ENCODE data around the gene NPLOC4.
A peak's percentile ranks its signal among the peaks of the same experiment; 100 is the strongest.

The NPLOC4 gene

GRCh38 chr17:81641825-81642489 lies 5.0 kb upstream of the NPLOC4 start:
- TF ChIP-seq CTCF (conservative IDR thresholded peaks at IDR 0.05; ENCODE audit: low read depth): no peak
- peak overlapping the region; percentile 80 for H3K27ac ChIP-seq
- POLR2A ChIA-PET (ENCODE audit: low non-redundant PET): no interaction called here
- DNase-seq (ENCODE audit: low spot score): peak; percentile 92
- CTCF ChIA-PET: no interaction called here

GRCh38 chr17:81640011-81640410 lies 3.1 kb upstream of the NPLOC4 start:
- ChIA-PET POLR2A (ENCODE audit: low non-redundant PET) (no interaction called here), CTCF (interaction anchor here (0.6 kb wide), 1 partner anchor 417 kb away, joined by 4 read pairs; the partner anchor contains the start of gene CEP131)
- peak overlapping the region; percentile 2; the same call in 1 of the 2 replicates for H3K27ac ChIP-seq
- DNase-seq (ENCODE audit: low spot score): no peak
- TF ChIP-seq CTCF (conservative IDR thresholded peaks at IDR 0.05; ENCODE audit: low read depth): no peak

DNA sequence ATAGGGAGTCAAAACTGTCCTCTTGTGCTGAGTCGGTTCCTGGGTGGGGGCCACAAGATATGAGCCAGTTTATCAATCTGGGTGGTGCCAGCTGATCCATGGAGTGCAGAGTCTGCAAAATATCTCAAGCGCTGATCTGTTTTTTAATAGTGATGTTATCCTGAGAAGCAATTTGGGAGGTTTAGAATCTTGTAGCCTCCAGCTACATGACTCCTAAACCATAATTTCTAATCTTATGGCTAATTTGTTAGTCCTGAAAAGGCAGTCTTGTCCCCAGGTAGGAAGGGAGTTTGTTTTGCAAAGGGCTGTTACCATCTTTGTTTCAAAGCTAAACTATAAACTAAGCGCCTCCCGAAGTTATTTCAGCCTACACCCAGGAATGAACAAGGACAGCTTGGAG lies 1.8 kb upstream of the NPLOC4 start:
- H3K27ac ChIP-seq: no peak overlapping the region
- no peak for TF ChIP-seq CTCF (conservative IDR thresholded peaks at IDR 0.05; ENCODE audit: low read depth)
- DNase-seq (ENCODE audit: low spot score): no peak
- ChIA-PET CTCF (interaction anchor here (0.6 kb wide), 1 partner anchor 37 kb away, joined by 3 read pairs; no protein-coding TSS in a partner anchor), POLR2A (ENCODE audit: low non-redundant PET) (no interaction called here)

GRCh38 chr17:81635973-81636504 lies 873 bp downstream of the NPLOC4 start:
- TF ChIP-seq CTCF (conservative IDR thresholded peaks at IDR 0.05; ENCODE audit: low read depth): no peak
- CTCF ChIA-PET: interaction anchor here (0.6 kb wide), 2 partner anchors 11 to 62 kb away, joined by 3 to 4 read pairs; no protein-coding TSS in a partner anchor
- H3K27ac ChIP-seq: peak overlapping the region; percentile 88
- POLR2A ChIA-PET (ENCODE audit: low non-redundant PET): interaction anchor here (0.6 to 1.0 kb wide), 2 partner anchors 29 to 31 kb away, joined by 3 to 4 read pairs; partner anchors contain the start of gene CCDC137
- DNase-seq (ENCODE audit: low spot score): no peak

GRCh38 chr17:81635431-81635830 lies 1.5 kb downstream of the NPLOC4 start:
- POLR2A ChIA-PET (ENCODE audit: low non-redundant PET): no interaction called here
- CTCF ChIA-PET: interaction anchor here (0.6 kb wide), 2 partner anchors 11 to 62 kb away, joined by 3 to 4 read pairs; no protein-coding TSS in a partner anchor
- no peak for TF ChIP-seq CTCF (conservative IDR thresholded peaks at IDR 0.05; ENCODE audit: low read depth)
- DNase-seq (ENCODE audit: low spot score): no peak
- peak overlapping the region; percentile 88 for H3K27ac ChIP-seq

DNA sequence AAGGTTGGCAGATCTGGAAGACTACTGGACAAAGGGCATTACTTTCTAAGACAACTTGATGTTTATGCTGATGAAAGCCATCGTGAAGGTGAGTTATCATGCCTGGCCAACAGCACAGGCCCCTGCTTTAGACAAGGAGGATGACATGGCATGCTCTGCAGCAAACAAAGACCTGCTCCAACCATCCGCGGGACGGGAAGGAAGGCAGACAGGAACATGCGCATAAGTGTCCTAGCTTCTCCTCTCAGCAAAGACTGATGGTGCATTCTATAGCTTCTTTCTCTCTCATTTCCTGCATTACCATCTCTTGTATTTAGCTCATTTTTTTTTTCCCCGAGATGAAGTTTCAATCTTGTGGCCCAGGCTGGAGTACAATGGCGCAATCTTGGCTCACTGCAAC lies 5.4 kb downstream of the NPLOC4 start:
- ChIA-PET CTCF (no interaction called here), POLR2A (ENCODE audit: low non-redundant PET) (no interaction called here)
- no peak for DNase-seq (ENCODE audit: low spot score)
- no peak for TF ChIP-seq CTCF (conservative IDR thresholded peaks at IDR 0.05; ENCODE audit: low read depth)
- peak overlapping the region; percentile 40 for H3K27ac ChIP-seq
